ENCODE measurements around the gene NR1D1.

NR1D1 gene

GRCh38 chr17:40111221-40112128, 11.1 kb upstream of the NR1D1 start (continued):
- TF ChIP-seq, protein P1, sequence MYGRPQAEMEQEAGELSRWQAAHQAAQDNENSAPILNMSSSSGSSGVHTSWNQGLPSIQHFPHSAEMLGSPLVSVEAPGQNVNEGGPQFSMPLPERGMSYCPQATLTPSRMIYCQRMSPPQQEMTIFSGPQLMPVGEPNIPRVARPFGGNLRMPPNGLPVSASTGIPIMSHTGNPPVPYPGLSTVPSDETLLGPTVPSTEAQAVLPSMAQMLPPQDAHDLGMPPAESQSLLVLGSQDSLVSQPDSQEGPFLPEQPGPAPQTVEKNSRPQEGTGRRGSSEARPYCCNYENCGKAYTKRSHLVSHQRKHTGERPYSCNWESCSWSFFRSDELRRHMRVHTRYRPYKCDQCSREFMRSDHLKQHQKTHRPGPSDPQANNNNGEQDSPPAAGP (tag by site-specific recombination; IDR thresholded peaks at IDR 0.05), result peak; percentile 61; the same call in 1 of the 2 replicates
- peak; percentile 30; the same call in 1 of the 2 replicates for TF ChIP-seq KLF9 (tag by site-specific recombination; IDR thresholded peaks at IDR 0.05; ENCODE audit: low read depth)
- TF ChIP-seq ZIC2 (tag by site-specific recombination; IDR thresholded peaks at IDR 0.05), result peak; percentile 54
- TF ChIP-seq ZXDB (tag by site-specific recombination; IDR thresholded peaks at IDR 0.05), result peak; percentile 77
- TF ChIP-seq, protein P2, sequence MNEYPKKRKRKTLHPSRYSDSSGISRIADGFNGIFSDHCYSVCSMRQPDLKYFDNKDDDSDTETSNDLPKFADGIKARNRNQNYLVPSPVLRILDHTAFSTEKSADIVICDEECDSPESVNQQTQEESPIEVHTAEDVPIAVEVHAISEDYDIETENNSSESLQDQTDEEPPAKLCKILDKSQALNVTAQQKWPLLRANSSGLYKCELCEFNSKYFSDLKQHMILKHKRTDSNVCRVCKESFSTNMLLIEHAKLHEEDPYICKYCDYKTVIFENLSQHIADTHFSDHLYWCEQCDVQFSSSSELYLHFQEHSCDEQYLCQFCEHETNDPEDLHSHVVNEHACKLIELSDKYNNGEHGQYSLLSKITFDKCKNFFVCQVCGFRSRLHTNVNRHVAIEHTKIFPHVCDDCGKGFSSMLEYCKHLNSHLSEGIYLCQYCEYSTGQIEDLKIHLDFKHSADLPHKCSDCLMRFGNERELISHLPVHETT (tag by site-specific recombination; IDR thresholded peaks at IDR 0.05), result 0 out of 2 replicates have a peak, but pooled peaks have one; percentile 72
- TF ChIP-seq ZNF501 (tag by site-specific recombination; IDR thresholded peaks at IDR 0.05), result no peak
- peak; percentile 72; the same call in 1 of the 2 replicates for TF ChIP-seq TRIM28 (IDR thresholded peaks at IDR 0.05; ENCODE audit: borderline replicate concordance, low read length)
- no peak for TF ChIP-seq SALL2 (tag by site-specific recombination; IDR thresholded peaks at IDR 0.05; ENCODE audit: borderline replicate concordance)
- TF ChIP-seq ZNF561 (tag by site-specific recombination; IDR thresholded peaks at IDR 0.05; ENCODE audit: borderline replicate concordance), result peak; percentile 31; the same call in 1 of the 2 replicates
- peak; percentile 89 for TF ChIP-seq ZNF398 (tag by site-specific recombination; IDR thresholded peaks at IDR 0.05)
- TF ChIP-seq, protein P3, sequence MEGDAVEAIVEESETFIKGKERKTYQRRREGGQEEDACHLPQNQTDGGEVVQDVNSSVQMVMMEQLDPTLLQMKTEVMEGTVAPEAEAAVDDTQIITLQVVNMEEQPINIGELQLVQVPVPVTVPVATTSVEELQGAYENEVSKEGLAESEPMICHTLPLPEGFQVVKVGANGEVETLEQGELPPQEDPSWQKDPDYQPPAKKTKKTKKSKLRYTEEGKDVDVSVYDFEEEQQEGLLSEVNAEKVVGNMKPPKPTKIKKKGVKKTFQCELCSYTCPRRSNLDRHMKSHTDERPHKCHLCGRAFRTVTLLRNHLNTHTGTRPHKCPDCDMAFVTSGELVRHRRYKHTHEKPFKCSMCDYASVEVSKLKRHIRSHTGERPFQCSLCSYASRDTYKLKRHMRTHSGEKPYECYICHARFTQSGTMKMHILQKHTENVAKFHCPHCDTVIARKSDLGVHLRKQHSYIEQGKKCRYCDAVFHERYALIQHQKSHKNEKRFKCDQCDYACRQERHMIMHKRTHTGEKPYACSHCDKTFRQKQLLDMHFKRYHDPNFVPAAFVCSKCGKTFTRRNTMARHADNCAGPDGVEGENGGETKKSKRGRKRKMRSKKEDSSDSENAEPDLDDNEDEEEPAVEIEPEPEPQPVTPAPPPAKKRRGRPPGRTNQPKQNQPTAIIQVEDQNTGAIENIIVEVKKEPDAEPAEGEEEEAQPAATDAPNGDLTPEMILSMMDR (tag by site-specific recombination; IDR thresholded peaks at IDR 0.05), result peak; percentile 77
- peak; percentile 98 for TF ChIP-seq ZBTB20 (tag by site-specific recombination; IDR thresholded peaks at IDR 0.05)
- TF ChIP-seq WT1 (tag by site-specific recombination; IDR thresholded peaks at IDR 0.05), result peak; percentile 79
- no peak for TF ChIP-seq BCL6B (tag by site-specific recombination; IDR thresholded peaks at IDR 0.05)
- TF ChIP-seq ZNF366 (tag by site-specific recombination; conservative IDR thresholded peaks at IDR 0.05), result peak; percentile 71
- TF ChIP-seq ZBTB21 (tag by site-specific recombination; IDR thresholded peaks at IDR 0.05), result no peak
- TF ChIP-seq ZNF629 (tag by site-specific recombination; IDR thresholded peaks at IDR 0.05), result peak; percentile 61
- TF ChIP-seq ZNF473 (tag by site-specific recombination; IDR thresholded peaks at IDR 0.05), result no peak
- no peak for TF ChIP-seq ZNF677 (tag by site-specific recombination; IDR thresholded peaks at IDR 0.05)
- TF ChIP-seq ZBTB17 (tag by site-specific recombination; IDR thresholded peaks at IDR 0.05), result peak; percentile 53
- 0 out of 2 replicates have a peak, but pooled peaks have one; percentile 29 for TF ChIP-seq GLI4 (tag by site-specific recombination; IDR thresholded peaks at IDR 0.05)
- 0 out of 2 replicates have a peak, but pooled peaks have one; percentile 30 for TF ChIP-seq SP3 (tag by site-specific recombination; IDR thresholded peaks at IDR 0.05)
- TF ChIP-seq, protein P4, sequence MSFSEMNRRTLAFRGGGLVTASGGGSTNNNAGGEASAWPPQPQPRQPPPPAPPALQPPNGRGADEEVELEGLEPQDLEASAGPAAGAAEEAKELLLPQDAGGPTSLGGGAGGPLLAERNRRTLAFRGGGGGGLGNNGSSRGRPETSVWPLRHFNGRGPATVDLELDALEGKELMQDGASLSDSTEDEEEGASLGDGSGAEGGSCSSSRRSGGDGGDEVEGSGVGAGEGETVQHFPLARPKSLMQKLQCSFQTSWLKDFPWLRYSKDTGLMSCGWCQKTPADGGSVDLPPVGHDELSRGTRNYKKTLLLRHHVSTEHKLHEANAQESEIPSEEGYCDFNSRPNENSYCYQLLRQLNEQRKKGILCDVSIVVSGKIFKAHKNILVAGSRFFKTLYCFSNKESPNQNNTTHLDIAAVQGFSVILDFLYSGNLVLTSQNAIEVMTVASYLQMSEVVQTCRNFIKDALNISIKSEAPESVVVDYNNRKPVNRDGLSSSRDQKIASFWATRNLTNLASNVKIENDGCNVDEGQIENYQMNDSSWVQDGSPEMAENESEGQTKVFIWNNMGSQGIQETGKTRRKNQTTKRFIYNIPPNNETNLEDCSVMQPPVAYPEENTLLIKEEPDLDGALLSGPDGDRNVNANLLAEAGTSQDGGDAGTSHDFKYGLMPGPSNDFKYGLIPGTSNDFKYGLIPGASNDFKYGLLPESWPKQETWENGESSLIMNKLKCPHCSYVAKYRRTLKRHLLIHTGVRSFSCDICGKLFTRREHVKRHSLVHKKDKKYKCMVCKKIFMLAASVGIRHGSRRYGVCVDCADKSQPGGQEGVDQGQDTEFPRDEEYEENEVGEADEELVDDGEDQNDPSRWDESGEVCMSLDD (tag by site-specific recombination; IDR thresholded peaks at IDR 0.05), result peak; percentile 63; the same call in 1 of the 2 replicates
- TF ChIP-seq ZNF600 (tag by site-specific recombination; IDR thresholded peaks at IDR 0.05), result 0 out of 2 replicates have a peak, but pooled peaks have one; percentile 18
- peak; percentile 78 for TF ChIP-seq SP2 (tag by site-specific recombination; IDR thresholded peaks at IDR 0.05)
- 0 out of 2 replicates have a peak, but pooled peaks have one; percentile 22 for TF ChIP-seq MYNN (tag by site-specific recombination; IDR thresholded peaks at IDR 0.05; ENCODE audit: borderline replicate concordance)
- TF ChIP-seq ZNF692 (tag by site-specific recombination; IDR thresholded peaks at IDR 0.05), result 0 out of 2 replicates have a peak, but pooled peaks have one; percentile 33

Data from HEK293 (cell line).